Stimulated activated naive B cell treated with anti-CD40 and anti-IgM and Interleukin-4, amounts not matched to agents 10 μg/mL and 1 μg/mL and 100 μg/mL, for 72 hours (primary cell): ENCODE data around the gene SYP.

Experiments used
- ATAC-seq, 2 donors: fragments of 150-1000 bp; cut with Tn5 transposase; replicated peaks; 2 replicates each; pipeline ENCODE4 v1.10.0; 2021; ENCODE audit warnings: moderate library complexity in 1 of 2
- DNase-seq: peaks from one replicate; pipeline ENCODE4 v3.0.0; 2021
- H3K27ac Mint-ChIP-seq: one replicate; pipeline ENCODE4 v1.8.0; 2022; ENCODE audit warnings: mild to moderate bottlenecking, mixed read lengths
- H3K27me3 Mint-ChIP-seq, 2 donors: one replicate each; pipeline ENCODE4 v1.8.0; 2022; ENCODE audit warnings: mixed read lengths in 2 of 2
- H3K36me3 Mint-ChIP-seq, 2 donors: one replicate each; pipeline ENCODE4 v1.8.0; 2022; ENCODE audit warnings: mixed read lengths in 2 of 2, mild to moderate bottlenecking in 1 of 2
- H3K4me1 Mint-ChIP-seq, 2 donors: one replicate each; pipeline ENCODE4 v1.8.0; 2022; ENCODE audit warnings: mixed read lengths in 2 of 2, mild to moderate bottlenecking in 1 of 2
- H3K4me3 Mint-ChIP-seq, 2 donors: one replicate each; pipeline ENCODE4 v1.8.0; 2022; ENCODE audit warnings: mild to moderate bottlenecking in 2 of 2, mixed read lengths in 2 of 2, moderate library complexity in 1 of 2
- H3K9me3 Mint-ChIP-seq, 2 donors: one replicate each; pipeline ENCODE4 v1.8.0; 2022; ENCODE audit warnings: mixed read lengths in 2 of 2, mild to moderate bottlenecking in 1 of 2

SYP gene

GRCh38 chrX:49199906-49200771 is at the start of gene SYP:
Gene SYP (minus strand): TSS chrX:49200193. CDS start chrX:49200186, 7 bp downstream.
- peak; percentile 97 to 98 for ATAC-seq
- Mint-ChIP-seq H3K36me3 (peaks cover 0 to 3% of the 10 kb centered on the region in 2 donors), H3K27me3 (peaks cover 0 to 7% of the 10 kb centered on the region in 2 donors), H3K27ac (peak within 1 kb of the TSS; percentile 48), H3K9me3 (no peaks in the 10 kb centered on the region), H3K4me1 (peaks cover 12 to 13% of the 10 kb centered on the region in 2 donors), H3K4me3 (peak within 1 kb of the TSS; percentile 65 to 76)
- peak; percentile 79 for DNase-seq

GRCh38 chrX:49249616-49250015 is 49.6 kb upstream of the SYP start:
- peaks cover 9 to 22% of the 10 kb centered on the region in 2 donors for H3K4me1 Mint-ChIP-seq
- H3K36me3 Mint-ChIP-seq: peaks cover 26 to 42% of the 10 kb centered on the region in 2 donors
- ATAC-seq (no peak), DNase-seq (no peak)
- H3K4me3 Mint-ChIP-seq: no peak overlapping the region
- no peak overlapping the region for H3K27ac Mint-ChIP-seq
- no peaks in the 10 kb centered on the region for H3K27me3 Mint-ChIP-seq
- no peaks in the 10 kb centered on the region for H3K9me3 Mint-ChIP-seq

GRCh38 chrX:49249071-49249470 is 49.1 kb upstream of the SYP start:
- no peak overlapping the region for H3K27ac Mint-ChIP-seq
- H3K9me3 Mint-ChIP-seq: no peaks in the 10 kb centered on the region
- no peak overlapping the region for H3K4me3 Mint-ChIP-seq
- H3K27me3 Mint-ChIP-seq: no peaks in the 10 kb centered on the region
- ATAC-seq (no peak), DNase-seq (no peak)
- H3K4me1 Mint-ChIP-seq: peaks cover 9 to 28% of the 10 kb centered on the region in 2 donors
- peaks cover 31 to 46% of the 10 kb centered on the region in 2 donors for H3K36me3 Mint-ChIP-seq

GRCh38 chrX:49247916-49248811 is 48.2 kb upstream of the SYP start:
- Mint-ChIP-seq H3K4me3 (no peak overlapping the region), H3K36me3 (peaks cover 37 to 52% of the 10 kb centered on the region in 2 donors), H3K27me3 (peaks cover 0 to 3% of the 10 kb centered on the region in 2 donors), H3K4me1 (peaks cover 8 to 25% of the 10 kb centered on the region in 2 donors), H3K9me3 (no peaks in the 10 kb centered on the region), H3K27ac (no peak overlapping the region)
- DNase-seq: no peak
- no peak for ATAC-seq

DNA sequence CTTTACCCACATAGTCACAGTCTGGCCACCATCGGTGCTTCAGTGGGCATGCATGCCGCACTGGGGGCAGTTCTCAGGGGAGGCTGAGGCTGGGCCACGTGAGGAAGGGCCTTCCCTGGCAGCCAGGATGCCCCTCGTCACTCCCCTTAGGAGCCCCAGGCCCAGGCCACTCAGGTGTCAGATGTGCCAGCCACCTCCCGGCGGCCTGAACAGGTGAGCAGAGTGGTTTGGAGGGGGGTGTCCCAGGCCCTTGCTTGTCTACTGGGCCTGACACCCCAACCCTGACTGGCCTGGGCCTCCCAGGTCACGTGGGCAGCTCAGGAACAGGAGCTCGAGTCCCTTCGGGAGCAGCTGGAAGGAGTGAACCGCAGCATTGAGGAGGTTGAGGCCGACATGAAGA is 47.4 kb upstream of the SYP start:
- Mint-ChIP-seq H3K27me3 (peaks cover 0 to 3% of the 10 kb centered on the region in 2 donors), H3K4me3 (no peak overlapping the region), H3K4me1 (peaks cover 4 to 17% of the 10 kb centered on the region in 2 donors), H3K9me3 (no peaks in the 10 kb centered on the region), H3K36me3 (peaks cover 37 to 52% of the 10 kb centered on the region in 2 donors), H3K27ac (no peak overlapping the region)
- DNase-seq: no peak
- ATAC-seq: no peak

GRCh38 chrX:49246541-49246940 is 46.5 kb upstream of the SYP start:
- peaks cover 3 to 12% of the 10 kb centered on the region in 2 donors for H3K4me1 Mint-ChIP-seq
- peak overlapping the region; percentile 42 for H3K27ac Mint-ChIP-seq
- H3K9me3 Mint-ChIP-seq: no peaks in the 10 kb centered on the region
- no peak for ATAC-seq
- peaks cover 0 to 3% of the 10 kb centered on the region in 2 donors for H3K27me3 Mint-ChIP-seq
- no peak overlapping the region for H3K4me3 Mint-ChIP-seq
- H3K36me3 Mint-ChIP-seq: peaks cover 33 to 46% of the 10 kb centered on the region in 2 donors
- DNase-seq: no peak

DNA sequence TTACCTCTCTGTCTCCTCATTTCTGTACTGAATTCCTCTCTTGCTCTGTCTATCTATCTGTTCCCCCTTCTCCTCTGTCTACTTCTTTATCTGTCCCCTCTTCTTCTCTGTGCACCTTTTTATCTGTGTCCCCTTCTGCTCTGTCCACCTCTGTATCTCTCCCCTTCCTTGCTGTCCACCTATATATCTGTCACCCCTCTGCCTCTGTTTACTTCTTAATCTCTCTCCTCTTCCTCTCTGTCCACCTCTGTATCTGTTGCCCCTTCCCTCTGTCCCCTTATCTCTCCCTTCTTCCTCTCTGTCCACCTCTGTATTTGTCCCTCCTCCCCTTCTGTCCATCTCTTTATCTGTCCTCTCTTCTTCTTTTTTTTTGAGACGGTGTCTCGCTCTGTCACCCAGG is 44.2 kb upstream of the SYP start:
- DNase-seq: no peak
- peaks cover 4 to 12% of the 10 kb centered on the region in 2 donors for H3K4me1 Mint-ChIP-seq
- H3K36me3 Mint-ChIP-seq: peaks cover 28 to 32% of the 10 kb centered on the region in 2 donors
- ATAC-seq: no peak
- peaks cover 0 to 3% of the 10 kb centered on the region in 2 donors for H3K27me3 Mint-ChIP-seq
- no peak overlapping the region for H3K27ac Mint-ChIP-seq
- no peak overlapping the region for H3K4me3 Mint-ChIP-seq
- H3K9me3 Mint-ChIP-seq: no peaks in the 10 kb centered on the region

- peaks cover 5 to 12% of the 10 kb centered on the region in 2 donors for H3K4me1 Mint-ChIP-seq
- H3K4me3 Mint-ChIP-seq: no peak overlapping the region
- no peak overlapping the region for H3K27ac Mint-ChIP-seq
- no peaks in the 10 kb centered on the region for H3K9me3 Mint-ChIP-seq
- ATAC-seq (no peak), DNase-seq (no peak)
- peaks cover 0 to 3% of the 10 kb centered on the region in 2 donors for H3K27me3 Mint-ChIP-seq
- H3K36me3 Mint-ChIP-seq: peaks cover 26 to 30% of the 10 kb centered on the region in 2 donors
Observed at GRCh38 chrX:49243166-49243565, 43.2 kb upstream of the SYP start.

- peaks cover 26 to 29% of the 10 kb centered on the region in 2 donors for H3K36me3 Mint-ChIP-seq
- peaks cover 5 to 12% of the 10 kb centered on the region in 2 donors for H3K4me1 Mint-ChIP-seq
- no peak overlapping the region for H3K27ac Mint-ChIP-seq
- DNase-seq (no peak), ATAC-seq (no peak)
- H3K27me3 Mint-ChIP-seq: peaks cover 0 to 3% of the 10 kb centered on the region in 2 donors
- H3K9me3 Mint-ChIP-seq: no peaks in the 10 kb centered on the region
- no peak overlapping the region for H3K4me3 Mint-ChIP-seq
Observed at GRCh38 chrX:49242545-49243066, 42.6 kb upstream of the SYP start.

- Mint-ChIP-seq H3K9me3 (no peaks in the 10 kb centered on the region), H3K36me3 (peaks cover 12 to 18% of the 10 kb centered on the region in 2 donors)
- no peak for ATAC-seq
Observed at GRCh38 chrX:49238735-49239134, 38.7 kb upstream of the SYP start.

GRCh38 chrX:49237060-49237459 is 37.1 kb upstream of the SYP start:
- H3K4me1 Mint-ChIP-seq: peaks cover 14 to 16% of the 10 kb centered on the region in 2 donors
- peak overlapping the region; percentile 63 for H3K27ac Mint-ChIP-seq
- no peaks in the 10 kb centered on the region for H3K27me3 Mint-ChIP-seq
- peak; percentile 8 for DNase-seq
- ATAC-seq: peak; percentile 76 to 79
- peaks cover 4 to 7% of the 10 kb centered on the region in 2 donors for H3K36me3 Mint-ChIP-seq
- H3K9me3 Mint-ChIP-seq: no peaks in the 10 kb centered on the region
- H3K4me3 Mint-ChIP-seq: peak overlapping the region; percentile 92

More at GRCh38 chrX:49238735-49239134, 38.7 kb upstream of the SYP start:
- Mint-ChIP-seq H3K4me1 (peaks cover 16% of the 10 kb centered on the region in 2 donors), H3K27ac (no peak overlapping the region), H3K4me3 (no peak overlapping the region), H3K27me3 (peaks cover 0 to 3% of the 10 kb centered on the region in 2 donors)
- no peak for DNase-seq

DNA sequence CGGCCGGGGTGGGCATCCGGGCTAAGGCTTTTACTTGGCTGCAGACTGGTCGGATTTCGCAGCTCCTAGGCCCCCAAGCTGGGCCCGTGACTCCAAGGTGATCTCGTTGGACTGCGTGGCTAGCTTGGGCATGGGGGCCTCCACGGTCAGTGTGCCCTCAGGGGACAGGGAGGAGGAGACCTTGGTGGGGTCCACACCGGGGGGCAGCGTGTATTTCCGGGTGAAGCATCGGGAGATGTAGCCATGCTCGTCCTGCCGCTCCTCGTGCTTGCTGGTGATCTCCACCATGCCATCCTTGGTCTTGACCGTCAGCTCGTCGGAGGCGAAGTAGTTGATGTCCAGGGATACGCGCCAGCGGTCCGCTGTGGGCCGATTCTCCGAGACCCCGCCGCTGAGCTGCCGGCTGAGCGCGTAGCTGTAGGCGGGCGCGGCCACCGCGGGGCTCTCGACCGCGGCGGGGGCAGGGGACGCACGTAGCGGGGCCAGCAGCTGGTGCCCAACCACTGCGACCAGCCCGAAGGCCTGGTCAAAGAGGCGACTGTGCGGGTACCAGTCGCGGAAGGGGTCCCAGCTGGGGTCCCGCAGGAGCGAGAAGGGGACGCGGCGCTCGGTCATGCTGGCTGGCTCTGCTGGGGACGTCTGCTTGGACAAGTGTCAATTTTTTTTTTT is 34.0 kb upstream of the SYP start:
- Mint-ChIP-seq H3K4me3 (no peak overlapping the region), H3K27ac (no peak overlapping the region), H3K9me3 (no peaks in the 10 kb centered on the region), H3K4me1 (peaks cover 23 to 26% of the 10 kb centered on the region in 2 donors), H3K36me3 (peaks cover 2 to 5% of the 10 kb centered on the region in 2 donors), H3K27me3 (no peaks in the 10 kb centered on the region)
- DNase-seq (no peak), ATAC-seq (no peak)

- Mint-ChIP-seq H3K4me3 (no peak within 1 kb of the TSS), H3K36me3 (peaks cover 2 to 5% of the 10 kb centered on the region in 2 donors)
Observed at GRCh38 chrX:49233176-49233575, 33.2 kb upstream of the SYP start, which contains the start of gene CACNA1F. Gene CACNA1F (minus strand): TSS chrX:49233340. CDS start chrX:49233309, 31 bp downstream.

More at GRCh38 chrX:49233176-49233575, 33.2 kb upstream of the SYP start, which contains the start of gene CACNA1F:
- DNase-seq: no peak
- H3K27ac Mint-ChIP-seq: no peak within 1 kb of the TSS
- H3K27me3 Mint-ChIP-seq: no peaks in the 10 kb centered on the region
- no peak for ATAC-seq
- H3K4me1 Mint-ChIP-seq: peaks cover 22 to 26% of the 10 kb centered on the region in 2 donors
- H3K9me3 Mint-ChIP-seq: no peaks in the 10 kb centered on the region
